COLO829 (cell line): Measurements from ENCODE around the gene SLC31A2.

Experiments used
- DNase-seq: peaks from one replicate; pipeline ENCODE4 v3.0.0; 2012; ENCODE audit warnings: low spot score

The SLC31A2 gene

DNA sequence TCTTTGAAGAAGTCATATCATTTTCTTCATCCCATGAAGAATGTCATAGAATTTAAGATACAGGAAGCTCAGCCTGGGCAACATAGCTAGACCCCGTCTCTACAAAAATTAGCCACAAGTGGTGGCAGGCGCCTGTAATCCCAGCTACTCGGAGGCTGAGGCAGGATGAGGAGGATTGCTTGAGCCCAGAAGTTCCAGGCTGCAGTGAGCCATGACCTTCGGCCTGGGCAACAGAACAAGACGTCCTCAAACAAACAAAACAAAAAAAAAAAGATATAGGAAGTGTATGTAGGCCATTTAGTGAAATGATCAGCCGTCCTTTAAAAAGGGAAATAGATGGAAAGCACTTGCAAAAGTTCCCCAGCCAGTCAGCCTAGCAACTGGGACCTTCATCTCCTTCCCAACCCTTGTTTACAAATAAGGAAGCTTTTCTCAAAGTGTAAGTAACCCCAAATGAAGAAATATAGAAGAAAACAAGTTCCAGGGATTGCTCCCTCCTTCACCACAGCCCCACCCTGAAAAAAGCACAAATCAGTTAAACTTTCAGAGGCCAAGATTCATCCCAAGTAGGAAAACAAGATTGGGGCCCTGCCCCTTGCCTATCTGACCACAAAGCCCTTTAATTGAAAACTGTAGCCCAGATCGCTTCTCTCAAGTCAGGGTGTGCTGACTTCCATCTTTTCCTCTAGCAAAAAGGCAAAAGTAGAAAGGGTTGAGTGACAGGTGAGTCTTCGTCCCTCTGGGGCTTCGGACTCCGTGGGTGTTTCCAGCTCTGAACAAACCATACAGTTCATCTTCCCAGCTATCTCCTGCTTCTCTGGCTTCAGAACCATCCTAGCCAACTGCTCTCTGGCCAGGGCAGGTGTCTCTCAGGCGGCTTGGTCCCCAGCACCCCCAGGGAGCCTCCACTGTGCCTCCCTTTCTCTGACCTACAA is 1.2 kb downstream of the SLC31A2 start:
- no peak for DNase-seq

DNA sequence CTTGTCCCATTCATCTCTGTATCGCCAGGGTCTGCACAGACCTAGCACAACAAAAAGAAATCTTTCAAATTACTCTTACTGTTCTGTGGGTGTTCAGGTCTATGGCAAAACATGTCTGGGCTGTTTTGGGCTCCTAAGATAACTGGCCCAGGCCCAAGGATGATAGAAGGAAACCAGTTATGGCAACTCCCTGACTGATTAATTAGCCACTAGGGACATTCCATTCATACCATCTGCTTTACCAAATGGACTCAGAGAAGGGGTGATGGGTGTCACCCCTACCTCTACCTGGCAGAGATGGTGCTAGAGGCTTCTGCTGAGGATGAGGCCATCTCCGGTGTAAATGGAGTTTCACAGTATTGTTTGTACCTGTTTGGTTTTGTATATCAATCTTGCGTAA is 1.9 kb downstream of the SLC31A2 start:
- no peak for DNase-seq

DNA sequence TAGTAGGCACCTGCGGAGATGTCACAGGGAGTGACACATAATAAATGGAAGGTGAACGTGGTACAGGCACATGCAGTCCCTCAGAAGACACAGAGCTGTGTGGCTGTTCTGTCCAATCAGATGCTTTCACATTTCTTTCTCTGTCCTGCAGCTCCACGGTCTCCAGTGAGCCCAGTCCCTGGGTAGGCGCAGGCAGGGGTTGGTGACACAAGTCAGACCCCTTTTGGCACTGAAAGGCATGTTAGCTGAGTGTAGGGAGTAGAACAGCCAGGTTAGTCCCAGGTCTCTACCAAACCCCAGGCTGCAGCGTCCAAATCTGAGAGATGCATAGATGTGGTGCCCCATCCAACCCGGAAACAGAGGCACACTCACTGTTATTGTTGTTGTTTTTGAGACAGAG is 2.8 kb downstream of the SLC31A2 start:
- no peak for DNase-seq

DNA sequence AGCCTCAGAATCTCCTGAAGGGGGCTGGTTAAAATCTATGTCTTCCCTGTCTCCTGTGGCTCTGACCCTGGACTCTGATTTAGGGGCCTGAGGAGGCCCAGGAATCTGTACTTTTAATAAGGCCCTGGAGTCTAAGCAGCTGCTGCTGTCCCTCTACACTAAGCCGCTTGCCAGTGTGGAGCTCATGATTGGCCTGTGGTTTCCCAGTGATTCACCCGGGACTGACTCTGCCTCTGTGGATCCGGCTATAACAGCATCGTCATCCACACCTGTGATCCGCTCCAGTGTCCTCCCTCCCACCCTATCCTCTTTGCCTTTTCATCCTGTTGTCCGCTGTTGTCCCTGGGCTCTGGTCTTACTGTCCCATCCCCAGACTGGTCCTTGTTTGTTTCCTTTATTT is 3.7 kb downstream of the SLC31A2 start:
- no peak for DNase-seq

DNA sequence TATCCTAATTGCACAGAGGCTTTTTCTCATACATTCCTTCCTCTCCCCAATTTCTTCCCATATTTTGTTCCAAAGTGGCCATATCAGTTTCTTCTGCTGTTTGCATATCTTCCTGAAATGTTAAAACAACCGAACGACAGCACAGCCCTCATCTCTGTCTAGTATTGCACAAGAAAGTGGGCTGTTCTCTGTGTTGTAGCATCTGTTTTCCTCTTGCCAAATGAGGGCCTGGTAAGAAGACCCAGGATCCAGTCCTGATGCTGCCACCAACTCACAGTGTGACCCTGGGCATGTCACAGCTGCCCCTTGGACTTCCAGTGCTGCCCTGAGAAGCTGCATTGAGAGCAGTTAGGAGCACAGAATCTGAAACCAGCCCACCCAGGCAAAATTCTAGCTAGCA is 4.1 kb downstream of the SLC31A2 start:
- DNase-seq, result no peak

DNA sequence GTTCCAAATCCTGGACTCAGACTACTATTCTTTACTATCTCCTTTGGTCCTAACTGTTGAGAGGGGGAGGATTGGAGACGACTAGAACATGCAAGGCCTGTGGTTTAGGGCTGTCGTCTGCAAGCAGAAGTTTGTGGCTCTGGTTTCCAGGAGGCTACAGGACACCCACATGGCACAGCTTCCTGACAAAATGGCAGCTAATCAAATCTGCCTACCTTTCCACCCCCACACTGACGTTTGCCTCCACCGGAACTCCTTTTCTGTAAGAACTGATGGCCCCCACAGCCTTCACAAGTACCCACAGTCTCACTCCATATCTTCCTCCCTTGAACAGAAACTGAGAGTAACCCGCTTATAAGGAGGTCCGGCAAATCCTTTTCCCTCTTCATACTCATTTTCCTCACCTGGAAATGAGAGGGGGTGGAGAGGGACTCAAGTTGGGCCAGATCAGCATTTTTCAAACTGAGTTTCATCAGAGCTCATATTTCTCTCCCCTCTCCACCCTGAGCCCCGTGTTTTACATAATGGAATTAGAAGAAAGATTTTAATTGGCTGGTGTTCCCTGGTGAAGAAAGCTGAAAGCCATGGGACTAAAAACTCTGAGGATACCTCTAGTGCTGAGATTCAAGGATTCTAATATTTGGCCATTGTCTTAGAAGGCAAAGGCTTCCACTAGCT is 5.2 kb downstream of the SLC31A2 start:
- no peak for DNase-seq

DNA sequence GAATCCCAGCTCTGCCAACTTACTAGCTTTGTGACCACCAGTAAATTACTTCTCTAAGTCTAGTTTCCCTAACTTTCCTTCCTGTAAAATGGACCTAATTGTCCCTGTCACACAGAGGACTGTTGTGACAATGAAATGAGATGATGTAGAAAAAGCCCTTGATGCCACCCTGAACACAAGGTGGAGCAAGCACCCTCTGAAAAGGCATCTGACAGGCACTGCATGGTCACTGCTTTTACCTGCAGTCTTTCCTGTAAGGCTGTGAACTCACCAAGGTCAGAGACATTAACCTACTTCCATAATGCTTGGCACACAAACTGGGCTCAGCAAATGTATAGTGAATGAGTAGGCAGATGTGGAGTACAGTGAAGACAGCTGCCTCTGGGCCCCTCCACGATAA is 6.1 kb downstream of the SLC31A2 start:
- DNase-seq, result no peak

DNA sequence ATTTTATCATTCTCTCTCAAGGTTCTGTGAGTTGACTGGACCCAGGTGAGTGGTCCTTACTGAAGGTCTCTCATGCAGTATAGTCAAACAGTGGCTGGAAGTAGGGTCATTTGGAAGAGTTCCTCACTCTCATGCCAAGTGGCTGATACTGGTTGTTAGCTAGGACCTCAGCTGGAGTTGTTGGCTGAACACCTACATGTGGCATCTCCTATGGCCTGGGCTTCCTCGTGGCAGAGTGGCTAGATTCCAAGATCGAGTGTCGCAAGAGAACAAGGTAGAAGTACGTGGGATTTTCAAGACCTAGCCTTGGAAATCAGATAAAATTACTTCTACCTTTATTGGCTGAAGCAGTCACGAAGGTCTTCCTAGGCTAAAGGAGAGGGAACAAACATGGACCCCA is 7.6 kb downstream of the SLC31A2 start:
- no peak for DNase-seq

DNA sequence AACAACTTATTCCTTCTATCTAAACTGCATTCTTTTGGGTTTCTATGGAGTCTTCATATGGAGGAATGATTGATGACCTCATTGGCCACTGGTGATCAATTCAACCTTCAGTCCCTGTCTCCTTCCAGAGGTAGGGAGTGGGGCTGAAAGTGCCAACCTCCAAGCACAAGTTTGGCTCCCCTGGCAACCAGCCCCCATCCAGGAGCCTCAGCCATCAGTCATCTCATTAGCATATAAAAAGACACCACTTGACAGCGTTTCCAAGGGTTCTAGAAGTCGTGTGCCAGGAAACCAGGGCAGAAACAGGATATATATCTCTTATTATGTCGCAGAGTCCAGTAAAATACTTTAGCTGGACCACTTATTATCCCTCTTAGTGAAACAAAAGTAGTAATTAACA is 9.8 kb downstream of the SLC31A2 start:
- no peak for DNase-seq

DNA sequence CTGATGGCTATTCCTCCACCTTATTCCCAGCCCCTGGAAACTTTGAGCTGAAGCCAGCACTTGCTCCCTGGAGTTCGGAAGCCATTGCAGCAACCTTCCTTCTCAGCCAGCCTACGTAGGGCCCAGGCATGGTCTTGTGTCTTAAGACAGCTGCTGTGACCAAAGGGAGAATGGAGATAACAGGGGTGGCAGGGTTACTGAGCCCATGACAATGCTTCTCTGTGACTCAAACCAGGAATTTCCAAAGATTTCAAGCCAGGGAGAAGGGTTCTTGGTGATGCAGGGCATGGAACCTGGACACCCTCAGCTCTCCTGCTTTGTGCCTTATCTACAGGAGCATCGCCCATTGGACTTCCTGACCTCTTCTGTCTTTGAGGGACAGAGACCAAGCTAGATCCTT is 12.2 kb downstream of the SLC31A2 start:
- DNase-seq, result no peak

DNA sequence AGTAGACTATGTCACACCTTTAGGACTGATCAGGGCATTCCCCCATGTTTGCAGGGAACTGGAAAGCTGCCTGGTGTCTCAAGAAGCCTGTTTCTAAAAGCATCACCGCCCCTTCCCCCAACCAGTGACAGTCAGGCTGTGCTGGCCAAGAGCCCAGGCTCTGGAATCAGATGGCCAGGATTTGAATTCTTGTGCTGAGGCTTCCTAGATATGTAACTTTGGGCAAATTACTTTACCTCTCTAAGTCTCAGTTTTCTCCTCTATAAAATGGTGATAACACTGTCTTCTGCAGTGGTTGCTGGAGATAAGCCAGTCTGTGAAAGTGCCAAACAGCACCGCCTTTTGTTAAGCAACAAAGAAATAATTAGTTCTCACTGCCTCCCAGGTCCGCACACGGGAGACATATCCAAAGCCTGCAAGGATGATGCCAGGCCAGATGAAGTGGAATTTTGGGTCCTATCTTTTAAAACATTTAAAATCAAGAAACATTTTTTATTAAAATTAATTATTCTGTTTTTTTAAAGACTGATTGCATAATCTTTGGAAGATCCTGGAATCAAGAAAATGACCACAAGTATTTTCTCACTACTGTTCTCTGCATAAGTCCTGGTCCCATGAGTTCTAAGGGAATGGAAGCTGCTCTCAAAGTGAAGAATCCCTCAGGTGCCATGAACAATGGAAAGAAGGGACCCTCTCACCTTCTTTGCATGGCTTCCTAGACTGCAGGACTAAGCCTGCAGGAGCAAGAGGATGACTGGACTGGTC is 13.9 kb downstream of the SLC31A2 start:
- DNase-seq, result no peak

DNA sequence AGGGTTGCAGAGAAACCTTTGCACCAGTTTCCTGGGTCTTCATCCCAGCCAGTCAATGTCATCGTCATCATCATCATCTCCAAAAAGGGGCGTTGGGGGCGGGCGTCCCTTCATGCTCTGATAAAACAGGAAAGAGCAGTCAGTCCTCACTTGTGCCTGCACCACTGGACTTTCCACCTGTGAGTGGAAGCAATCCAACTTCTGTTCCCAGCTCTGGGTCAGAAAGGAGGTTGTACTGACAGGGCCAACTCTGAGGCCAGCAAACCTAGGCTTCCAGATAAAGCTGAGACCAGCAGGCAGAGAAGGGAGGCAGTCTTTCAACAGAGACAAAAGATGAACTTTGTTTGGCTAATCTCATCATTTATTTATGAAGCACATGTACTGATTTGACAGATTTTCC is 15.2 kb downstream of the SLC31A2 start:
- no peak for DNase-seq

DNA sequence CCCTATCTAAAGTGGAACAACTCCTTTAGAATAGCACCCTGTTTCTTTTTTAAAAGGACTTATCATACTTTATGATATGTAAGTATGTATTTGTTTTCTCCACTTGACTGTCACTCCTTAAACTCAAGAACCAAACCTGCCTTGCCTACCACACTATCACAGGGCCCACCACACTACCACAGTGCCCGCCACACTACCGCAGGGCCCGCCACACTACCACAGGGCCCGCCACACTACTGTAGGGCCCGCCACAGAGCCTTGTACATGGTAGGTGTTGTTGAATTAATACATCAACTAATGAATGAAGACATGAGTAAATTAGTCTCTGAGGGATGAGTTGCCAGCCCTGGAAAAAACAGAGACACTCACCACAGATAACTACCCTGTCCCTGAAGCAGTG is 18.0 kb downstream of the SLC31A2 start:
- no peak for DNase-seq

DNA sequence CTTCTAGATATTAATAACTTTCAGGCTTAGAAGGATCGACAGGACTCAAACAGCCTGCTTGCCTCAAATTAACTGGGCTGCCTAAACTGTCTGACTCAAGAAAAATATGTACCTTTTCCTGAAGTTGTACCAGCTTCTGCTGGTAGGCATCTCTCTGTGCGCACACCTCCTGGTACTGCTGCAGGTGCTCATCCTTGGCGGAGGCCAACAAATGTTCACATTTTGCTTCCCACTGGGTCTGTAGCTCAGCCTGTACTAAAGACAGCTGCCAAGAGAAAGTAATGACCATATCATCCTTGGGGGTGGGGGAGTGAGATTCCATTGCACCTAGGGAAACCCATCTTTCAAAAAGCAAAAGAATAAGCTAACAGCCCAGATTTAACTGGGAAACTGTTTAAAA is 22.5 kb downstream of the SLC31A2 start:
- DNase-seq, result no peak

DNA sequence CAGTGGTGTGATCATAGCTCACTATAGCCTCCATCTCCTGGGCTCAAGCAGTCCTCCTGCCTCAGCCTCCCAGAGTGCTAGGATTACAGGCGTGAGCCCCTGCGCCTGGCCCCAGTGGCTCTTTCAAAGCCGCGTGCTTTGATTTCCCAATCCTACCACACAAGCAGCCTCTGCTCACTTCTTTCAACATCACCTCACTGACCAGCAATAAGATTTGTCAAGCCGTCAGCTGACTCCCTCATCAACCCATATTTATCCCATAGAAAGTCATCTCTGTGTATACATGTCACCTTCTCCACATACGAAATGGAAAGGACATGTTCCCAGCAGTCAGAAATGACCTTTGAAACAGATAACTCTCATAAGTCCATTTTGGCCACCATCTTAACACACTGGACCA is 26.0 kb downstream of the SLC31A2 start:
- DNase-seq, result no peak

DNA sequence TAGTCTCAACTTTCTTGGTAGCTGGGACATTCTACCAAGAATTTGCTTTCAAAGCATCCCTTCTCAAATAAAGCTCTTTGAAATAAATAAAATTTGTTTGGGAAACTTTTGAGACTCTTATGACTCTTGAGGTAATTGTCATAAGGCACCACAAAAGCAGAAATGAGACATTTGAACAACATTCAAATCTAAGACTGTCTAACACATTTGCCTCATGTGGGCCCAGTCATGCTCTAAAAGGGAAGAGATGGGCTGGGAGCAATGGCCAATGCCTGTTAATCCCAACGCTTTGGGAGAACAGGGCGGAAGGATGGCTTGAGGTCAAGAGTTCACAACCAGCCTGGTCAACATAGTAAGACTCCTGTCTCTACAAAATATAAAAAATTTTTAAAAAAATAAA is 26.4 kb downstream of the SLC31A2 start:
- no peak for DNase-seq

DNA sequence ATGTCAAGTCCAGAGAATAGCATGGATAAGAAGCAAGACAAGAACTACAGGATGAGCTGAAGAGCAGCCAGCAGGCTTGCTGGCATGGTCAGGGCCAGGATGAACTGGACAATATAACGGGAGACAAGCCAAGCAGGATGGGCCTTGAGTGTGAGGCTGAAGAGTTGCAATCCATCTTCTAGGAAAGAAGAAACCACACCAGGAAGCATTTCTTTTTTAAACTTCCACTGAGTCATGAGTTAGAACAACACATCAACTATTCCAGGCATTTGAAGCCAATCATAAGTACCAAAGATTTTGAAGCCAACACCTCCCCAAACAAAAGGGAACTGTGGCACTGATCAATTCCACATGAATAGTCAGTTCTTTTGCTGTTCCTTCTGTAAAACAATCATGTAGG is 27.3 kb downstream of the SLC31A2 start:
- no peak for DNase-seq

DNA sequence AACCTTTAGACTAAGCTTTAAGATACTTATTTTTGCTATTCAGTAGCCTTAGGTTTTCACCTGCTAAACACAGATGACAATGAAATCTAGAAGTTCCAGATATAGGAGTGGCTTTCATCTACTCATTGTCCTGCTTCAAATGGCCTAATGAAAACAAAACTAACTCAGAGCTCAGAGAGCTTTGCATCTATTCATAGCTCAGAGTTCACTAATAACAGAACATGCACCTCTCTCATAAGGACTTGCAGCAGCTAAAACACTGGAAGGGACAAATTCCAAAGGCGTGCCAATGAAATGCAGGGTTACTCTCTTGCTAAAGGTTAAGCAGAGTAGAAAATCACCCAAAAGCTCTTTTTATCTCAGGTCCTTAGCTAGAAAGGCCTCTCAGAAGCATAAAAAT is 29.0 kb downstream of the SLC31A2 start:
- no peak for DNase-seq

DNA sequence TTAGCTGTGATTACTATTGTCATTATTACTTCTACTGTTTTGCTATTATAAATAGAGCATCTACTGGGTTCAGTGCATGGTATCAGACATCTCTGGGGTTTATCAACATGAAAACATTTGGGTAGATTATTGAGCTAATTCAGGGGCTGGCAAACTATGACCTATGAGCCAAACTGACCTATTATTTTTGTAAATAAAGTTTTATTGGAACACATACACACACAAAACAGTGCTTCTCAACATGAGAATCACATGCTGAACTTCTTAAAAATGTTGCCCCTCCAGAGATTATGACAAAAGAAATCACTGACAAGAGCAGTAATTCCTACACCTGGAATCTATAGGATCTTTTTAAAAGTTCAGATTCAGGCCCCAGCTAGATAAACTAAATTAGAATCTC is 30.4 kb downstream of the SLC31A2 start:
- no peak for DNase-seq

DNA sequence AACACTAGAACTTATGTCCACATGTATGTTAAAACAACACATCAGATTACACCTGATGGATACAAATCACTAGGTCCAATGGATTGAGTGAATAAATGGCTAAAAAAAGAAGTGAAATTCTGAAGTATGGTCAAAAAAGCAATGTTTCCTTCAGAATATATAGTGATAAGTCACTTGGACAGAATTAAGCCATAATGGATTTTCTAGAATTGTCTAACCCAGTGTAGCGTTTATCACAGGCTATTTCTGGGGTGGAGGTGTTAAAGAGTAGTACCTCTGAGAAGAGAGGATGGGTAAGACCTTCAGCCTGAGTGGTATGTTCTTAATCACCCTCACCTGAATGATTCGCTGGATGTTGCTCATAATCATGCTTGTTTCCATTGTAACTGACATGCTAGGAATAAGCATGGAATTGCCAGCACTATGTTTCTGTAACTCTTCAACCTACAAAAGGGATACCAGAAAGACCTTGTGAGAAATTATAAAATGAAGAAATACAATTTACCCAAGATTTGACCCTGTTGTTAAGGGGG is 33.2 kb downstream of the SLC31A2 start:
- DNase-seq, result no peak

DNA sequence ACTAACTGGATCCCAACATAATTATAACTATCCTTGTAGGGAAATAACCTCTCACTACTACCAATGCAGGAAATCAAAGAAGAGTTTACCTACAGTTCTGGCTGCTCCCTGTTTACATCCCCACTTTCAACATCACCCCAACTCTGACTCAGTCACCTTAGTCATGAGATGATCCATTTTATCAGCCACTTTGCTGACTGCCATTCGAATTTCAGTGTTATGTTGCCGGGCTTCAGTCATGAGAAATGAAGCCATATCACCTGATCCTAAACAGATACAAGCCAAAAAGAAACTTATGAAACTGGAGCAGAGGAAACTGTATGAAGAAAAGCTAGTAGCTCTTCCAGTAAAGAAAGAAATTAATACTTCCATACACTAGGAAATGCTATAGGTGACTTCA is 33.7 kb downstream of the SLC31A2 start:
- no peak for DNase-seq

DNA sequence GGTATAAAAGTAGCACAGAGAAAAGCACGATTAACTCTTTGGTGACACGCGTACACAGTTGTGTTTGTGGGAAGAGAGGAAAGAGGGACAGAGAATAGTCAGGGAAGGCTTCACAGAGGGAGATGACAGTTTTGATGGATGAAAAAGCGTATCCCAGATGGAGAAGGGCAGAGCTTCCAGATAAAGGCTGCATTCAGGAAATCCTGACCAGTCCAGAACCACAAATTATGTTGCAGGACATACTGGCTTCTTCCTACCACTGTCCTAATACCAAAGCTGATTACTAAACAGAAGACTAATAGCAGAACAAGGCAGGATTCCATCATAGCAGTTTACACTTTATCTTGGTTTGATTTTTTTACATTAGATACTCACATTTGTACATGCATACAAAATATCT is 34.5 kb downstream of the SLC31A2 start:
- DNase-seq, result peak; percentile 51
